HTR-8/SVneo (cell line): Measurements from ENCODE around the gene HLA-B.

Experiments used
- DNase-seq: peaks from one replicate; pipeline ENCODE4 v3.0.0; 2011; ENCODE audit warnings: low spot score, mixed read lengths; ENCODE audit not compliant: insufficient read length
- FAIRE-seq: peaks from 2 replicates; lab custom pipeline; 2011; peaks lifted over from hg19 to GRCh38; lab: Jason Lieb, UNC

HLA-B gene

GRCh38 chr6:31321005-31321707 is 35.8 kb downstream of the HLA-B start:
- DNase-seq (no peak), FAIRE-seq (no peak)

- DNase-seq: no peak
- FAIRE-seq: no peak
Measured at GRCh38 chr6:31317036-31317435, 39.9 kb downstream of the HLA-B start.

- DNase-seq: no peak
- FAIRE-seq: no peak
Measured at GRCh38 chr6:31309641-31310040, 47.3 kb downstream of the HLA-B start.

GRCh38 chr6:31308845-31309175 is 48.2 kb downstream of the HLA-B start:
- DNase-seq (no peak), FAIRE-seq (no peak)

GRCh38 chr6:31308050-31308844 is 48.7 kb downstream of the HLA-B start:
- DNase-seq: no peak
- no peak for FAIRE-seq

- DNase-seq: no peak
- FAIRE-seq: no peak
Measured at GRCh38 chr6:31307669-31308049, 49.3 kb downstream of the HLA-B start.

GRCh38 chr6:31305703-31306219 is 51.2 kb downstream of the HLA-B start:
- FAIRE-seq (no peak), DNase-seq (no peak)

- DNase-seq: no peak
- no peak for FAIRE-seq
Measured at GRCh38 chr6:31304683-31305082, 52.3 kb downstream of the HLA-B start.
